ENCODE data around the gene HDAC4.
A peak's percentile ranks its signal among the peaks of the same experiment; 100 is the strongest.

Gene HDAC4

GRCh38 chr2:239365782-239366435, 34.9 kb downstream of the HDAC4 start:
- DNase-seq: no peak

- no peak for DNase-seq
These were observed 35.6 kb downstream of the HDAC4 start for GRCh38 chr2:239365071-239365781.

DNA sequence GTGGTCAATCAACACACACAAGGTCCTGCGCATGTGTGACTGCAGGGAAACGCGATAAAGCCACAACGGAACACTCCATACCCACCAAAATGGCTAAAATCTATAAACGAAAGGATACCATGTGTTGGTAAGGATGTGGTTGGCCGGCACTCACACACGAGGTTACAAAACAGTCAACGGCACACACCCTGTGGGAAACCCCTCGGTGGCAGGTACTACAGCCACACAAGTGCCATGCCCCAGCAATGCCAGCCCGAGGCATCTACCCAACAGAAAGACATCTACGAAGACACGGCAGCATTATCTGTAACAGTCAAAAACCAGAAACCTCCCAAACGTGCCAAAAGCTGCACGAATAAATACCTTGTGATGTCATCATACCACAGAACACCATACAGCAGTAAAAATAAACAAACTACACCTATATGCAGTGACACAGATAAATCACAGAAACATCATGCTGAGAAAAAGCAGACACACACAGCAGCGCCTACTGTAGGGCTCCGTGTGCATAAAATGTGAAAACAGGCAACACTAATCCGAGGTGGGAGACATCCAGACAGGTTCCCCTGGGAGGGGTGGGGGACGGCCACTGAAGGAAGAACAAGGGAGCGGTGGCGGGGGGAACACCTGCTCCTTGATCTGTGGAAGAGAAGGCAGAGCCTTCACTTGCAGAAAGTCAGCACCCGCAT, 36.7 kb downstream of the HDAC4 start:
- DNase-seq: no peak

DNA sequence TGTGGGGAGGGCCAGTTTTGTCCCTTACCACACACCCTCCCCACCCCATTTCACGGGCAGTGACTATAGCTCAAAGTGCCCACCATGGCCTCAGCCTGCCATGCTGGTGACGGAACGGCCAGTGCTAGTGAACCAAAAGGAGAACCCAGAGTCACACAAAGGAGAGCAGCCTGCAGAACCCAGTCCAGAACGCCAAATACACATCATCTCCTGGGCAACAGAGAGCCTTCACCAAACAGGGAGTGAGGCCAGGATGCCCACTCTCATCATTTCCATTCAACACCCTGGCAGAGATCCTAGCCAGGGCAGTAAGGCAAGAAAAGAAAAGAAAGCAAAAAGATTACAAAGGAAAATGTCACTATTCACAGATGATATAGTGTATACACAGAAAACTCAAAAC, 38.3 kb downstream of the HDAC4 start:
- DNase-seq: no peak

- DNase-seq: no peak
These were observed 39.5 kb downstream of the HDAC4 start for GRCh38 chr2:239361311-239361642.

DNA sequence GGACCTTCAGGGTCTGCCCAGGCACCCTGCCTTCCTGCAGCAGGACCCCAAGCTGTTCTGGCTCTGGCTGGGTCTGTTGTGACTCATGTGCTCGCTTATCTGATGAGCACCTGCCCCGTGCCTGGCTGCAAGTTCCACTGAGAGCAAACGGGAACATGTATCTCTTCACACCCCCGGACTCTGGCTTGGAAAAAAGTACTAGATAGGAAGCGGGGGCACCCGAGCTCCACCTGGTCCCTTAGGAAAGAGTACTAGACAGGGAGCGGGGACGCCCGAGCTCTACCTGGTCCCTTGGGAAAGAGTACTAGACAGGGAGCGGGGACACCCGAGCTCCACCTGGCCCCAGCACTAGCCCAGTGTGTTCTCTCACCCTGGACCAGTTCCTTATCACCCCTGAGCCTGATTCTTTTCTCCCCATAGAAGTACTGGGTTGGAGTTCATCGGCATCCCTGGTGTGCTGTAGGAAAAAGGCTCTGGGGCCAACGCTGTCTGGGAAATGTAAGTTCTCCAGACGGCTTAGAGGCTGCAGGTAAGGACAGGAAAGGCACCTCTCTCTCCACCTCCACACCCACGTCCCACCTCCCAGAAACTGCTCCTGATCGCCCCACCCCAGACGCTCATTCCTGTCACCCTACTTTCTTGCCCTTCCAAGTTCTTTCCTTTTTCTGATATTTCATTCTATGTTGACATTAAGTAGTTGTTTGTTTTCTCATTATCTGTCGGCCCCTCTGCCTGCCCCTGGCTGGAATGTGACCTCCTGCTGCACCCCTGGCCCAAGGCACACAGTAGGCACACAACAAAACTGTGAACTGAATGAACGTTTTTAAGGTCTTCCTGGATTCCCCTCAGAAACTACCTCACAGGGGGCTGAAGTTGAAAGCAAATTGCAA, 40.2 kb downstream of the HDAC4 start:
- DNase-seq: no peak

- DNase-seq: no peak
These were observed 40.8 kb downstream of the HDAC4 start for GRCh38 chr2:239360008-239360407.

DNA sequence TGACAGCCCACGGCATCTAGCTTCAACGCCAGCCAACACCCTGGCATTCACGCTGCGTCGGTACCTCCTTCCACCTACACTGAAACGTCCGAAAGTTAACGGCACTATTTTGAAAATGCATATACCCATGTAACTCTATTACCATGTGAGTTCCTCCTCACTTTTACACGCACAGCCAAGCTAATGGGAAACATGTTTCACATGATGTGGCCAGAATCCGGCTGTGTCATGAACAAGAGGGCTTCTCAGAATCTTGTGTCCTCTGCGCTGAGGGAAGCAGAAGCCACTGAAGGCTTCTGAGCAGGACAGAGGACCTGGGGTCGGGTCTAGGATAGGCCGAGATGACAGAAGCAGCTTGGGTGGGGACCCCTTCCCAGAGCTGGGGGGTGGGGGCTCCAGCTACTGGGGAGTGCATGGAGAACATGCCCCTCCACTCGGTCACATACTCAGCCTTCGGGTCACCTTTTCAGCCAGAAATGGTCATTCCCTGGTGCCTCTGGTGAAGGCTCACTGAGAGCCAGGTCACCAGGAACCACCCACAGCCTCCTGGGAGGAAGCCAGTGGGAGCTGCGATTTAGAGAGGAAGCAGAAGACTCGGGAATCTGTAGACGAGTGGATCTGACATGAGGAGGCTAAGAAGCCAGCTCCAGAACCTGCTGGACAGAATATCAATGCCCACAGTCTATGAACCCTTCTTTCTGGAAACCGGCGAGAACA, 41.5 kb downstream of the HDAC4 start:
- DNase-seq: no peak

GRCh38 chr2:239358062-239358754, 42.6 kb downstream of the HDAC4 start:
- DNase-seq: no peak

DNA sequence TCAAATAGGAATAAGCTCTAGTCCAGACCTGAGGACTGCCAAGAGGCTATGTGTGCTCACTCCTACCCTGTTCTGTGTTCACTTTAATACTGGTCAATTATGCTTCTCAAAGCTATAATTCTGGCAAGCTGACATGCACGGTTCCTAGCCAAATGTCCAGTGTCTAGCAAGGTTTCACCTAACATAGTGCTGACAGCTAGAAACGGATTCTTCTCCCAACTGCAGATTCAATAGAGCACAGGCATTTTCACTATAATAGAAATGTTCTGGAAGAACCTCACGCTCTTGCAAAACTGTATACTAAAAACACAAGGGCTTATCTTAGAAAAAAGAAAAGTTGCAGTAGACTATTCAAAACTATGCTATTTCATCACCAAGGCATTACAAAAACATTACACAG, 45.1 kb downstream of the HDAC4 start:
- DNase-seq: no peak

DNA sequence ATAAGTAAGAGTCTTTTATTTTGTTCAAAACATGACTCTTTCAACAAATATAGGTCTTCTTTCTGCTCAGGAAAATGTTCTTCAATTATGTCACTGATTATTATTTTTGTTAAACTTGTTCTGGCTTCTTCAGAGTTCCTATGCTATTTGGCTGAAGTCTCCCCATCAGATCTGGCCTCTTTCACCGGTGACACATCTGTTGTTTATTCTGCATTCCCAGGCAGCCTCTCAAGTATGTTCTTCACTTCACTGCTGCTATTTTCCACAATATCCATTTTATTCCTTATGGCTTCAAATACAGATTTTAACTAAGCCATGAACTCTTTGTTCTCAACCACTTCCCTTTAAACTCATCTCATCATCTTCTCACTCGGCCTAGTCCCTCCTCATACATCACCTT, 45.7 kb downstream of the HDAC4 start:
- DNase-seq: no peak

DNA sequence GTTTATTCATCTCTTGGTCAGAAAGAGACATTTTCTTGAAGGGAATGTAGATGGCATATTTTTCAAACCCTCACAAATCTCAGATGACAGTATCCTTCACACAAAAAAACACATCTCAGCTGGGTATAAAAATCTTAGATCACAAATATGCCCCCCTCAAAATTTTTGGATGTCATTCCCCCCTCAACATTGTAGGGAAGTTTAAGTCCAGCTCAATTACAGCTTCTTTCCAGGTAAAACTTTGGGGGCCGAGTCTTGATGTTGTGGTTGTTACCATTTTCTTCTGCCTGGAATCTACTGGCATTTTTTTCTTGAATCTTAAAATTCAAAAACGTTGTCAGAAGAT, 46.1 kb downstream of the HDAC4 start:
- DNase-seq: no peak

DNA sequence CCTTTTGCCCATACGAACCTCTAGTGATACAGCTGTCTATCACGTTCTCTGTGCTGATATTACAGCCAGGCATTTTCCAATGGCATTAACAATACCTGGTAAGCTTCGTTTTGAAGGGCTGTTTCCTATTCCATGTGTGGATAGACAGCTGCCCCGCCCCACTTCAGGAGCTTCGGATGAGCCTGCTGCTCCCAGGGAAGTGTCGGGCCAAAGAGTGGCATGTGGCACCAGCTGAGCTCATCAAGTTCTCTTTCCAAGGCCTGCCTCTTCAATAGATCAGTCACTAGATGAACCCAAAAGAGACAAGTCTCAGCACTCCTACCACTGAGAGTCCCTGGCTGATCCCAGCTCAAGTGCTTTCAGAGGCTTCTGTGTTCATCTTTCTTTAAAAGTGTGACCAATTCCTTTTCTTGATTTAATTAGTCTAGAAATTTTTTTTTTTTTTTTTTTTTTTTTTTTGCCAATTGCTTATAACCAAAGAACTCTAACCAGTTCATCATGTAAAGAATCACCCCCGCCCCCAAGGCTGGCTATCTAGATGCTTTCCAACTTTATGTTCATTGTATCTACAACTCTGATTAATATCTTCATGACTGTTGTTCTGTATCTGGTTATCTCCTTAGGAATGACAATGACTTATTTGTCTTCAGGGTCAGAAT, 46.6 kb downstream of the HDAC4 start:
- no peak for DNase-seq

DNA sequence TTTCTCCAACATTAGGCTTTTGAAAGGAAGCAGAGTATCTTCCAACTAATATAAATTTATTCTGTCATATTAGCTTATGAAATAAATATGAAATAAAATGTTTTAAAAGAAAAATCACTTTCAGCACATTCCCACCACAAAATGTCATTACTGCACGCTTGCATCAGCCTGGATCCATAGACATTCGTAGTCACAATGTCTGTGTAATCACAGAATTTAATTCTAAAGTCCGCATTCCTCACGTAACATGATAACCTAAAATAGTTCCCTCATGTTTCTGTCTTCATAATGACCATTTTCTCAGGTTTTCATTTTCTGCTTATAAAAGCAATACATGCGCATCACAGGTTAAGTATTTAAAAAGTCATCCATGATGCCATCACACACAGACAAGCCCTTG, 47.1 kb downstream of the HDAC4 start:
- no peak for DNase-seq

- DNase-seq: no peak
These were observed 49.1 kb downstream of the HDAC4 start for GRCh38 chr2:239351687-239352086.

- no peak for DNase-seq
These were observed 51.2 kb downstream of the HDAC4 start for GRCh38 chr2:239349453-239350135.

DNA sequence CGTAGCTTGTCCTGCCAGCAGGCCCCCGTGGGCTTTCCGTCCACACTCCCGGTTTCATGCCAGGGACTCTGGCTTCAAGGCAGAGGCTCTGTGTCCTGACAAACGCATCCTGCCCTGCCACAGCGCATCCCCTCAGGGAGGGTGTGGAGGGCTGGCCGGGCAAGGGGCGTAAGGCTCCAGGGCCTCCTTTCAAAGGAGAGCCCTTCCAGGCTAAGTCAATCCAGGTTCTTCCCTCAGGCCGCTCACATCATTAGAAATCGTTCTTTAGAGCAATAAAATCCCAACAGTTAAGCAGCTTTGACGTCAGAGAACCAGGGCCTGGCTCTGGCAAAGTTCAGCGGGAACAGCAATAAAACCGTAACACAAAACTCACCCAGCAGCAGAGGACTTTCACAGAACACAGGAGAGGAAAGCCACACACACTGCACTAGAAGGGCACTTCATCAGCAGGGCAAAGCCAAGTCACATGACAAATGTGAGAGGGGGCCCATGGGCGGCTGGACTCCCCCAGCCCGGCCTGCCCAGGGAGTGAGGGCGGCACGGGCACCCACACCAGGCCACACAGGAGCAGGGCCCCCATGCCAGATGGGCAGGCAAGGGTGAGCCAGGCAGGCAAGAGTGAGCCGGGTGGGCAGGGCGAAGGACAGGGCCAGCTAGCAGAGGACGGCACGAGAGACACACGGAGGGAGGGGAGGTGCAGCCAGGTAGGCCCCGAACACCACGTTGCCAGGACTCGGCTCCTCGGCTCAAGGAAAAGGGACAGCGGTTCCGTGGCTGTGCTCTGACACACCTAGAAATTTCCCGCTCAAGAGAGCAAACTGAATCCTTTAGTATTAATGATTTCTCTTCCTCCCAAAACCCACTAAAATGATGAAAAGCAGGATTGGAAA, 52.0 kb downstream of the HDAC4 start:
- no peak for DNase-seq

DNA sequence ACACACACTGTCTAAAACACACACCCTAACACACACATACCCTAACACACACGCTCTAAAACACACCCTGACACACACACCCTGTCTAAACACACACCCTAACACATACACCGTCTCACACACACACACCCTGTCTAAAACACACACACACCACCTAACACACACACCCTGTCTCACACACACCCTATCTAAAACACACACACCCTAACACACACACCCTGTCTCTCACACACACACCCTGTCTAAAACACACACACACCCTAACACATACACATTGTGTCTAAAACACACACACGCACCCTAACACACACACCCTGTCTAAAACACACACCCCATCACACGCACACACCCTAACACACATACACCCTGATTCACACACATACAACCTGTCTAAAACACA, 54.1 kb downstream of the HDAC4 start:
- no peak for DNase-seq

- no peak for DNase-seq
These were observed 55.6 kb downstream of the HDAC4 start for GRCh38 chr2:239345251-239345650.

DNA sequence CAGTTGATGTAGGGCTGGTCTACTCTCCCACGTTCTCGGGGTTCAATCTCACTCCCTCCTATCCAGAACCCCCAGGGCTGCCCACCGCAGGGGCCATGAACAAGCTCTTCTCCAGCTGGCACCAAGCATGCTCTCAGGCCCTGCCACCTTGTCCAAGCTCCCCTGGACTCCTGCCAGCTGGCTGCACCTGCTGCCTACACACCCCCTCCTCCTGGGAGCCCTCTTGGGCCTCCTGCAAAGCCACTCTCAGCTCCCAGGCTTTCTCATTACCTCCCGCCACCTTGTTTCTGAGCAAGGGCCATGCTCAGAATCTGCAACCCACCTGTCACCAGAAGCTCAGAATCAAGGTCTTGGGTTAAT, 56.0 kb downstream of the HDAC4 start:
- peak; percentile 5 for DNase-seq

Data from NCI-H1436 treated with DMSO at 0.1 percent for 48 hours (cell line).